Measurements from ENCODE around the gene SLC17A1.

The SLC17A1 gene

GRCh38 chr6:25801436-25801835 is 30.4 kb downstream of the SLC17A1 start:
- Mint-ChIP-seq H3K36me3 (ENCODE audit: low read depth) (no peaks in the 10 kb centered on the region), H3K9me3 (peaks cover 8% of the 10 kb centered on the region), H3K27ac (no peak overlapping the region), H3K27me3 (ENCODE audit: low read depth, poor library complexity) (peaks cover 11% of the 10 kb centered on the region), H3K4me3 (no peak overlapping the region), H3K4me1 (no peaks in the 10 kb centered on the region)
- TF ChIP-seq CTCF (IDR thresholded peaks at IDR 0.05): no peak
- no peak for DNase-seq

- Mint-ChIP-seq H3K27me3 (ENCODE audit: low read depth, poor library complexity) (peaks cover 3% of the 10 kb centered on the region), H3K4me3 (no peak overlapping the region), H3K4me1 (no peaks in the 10 kb centered on the region), H3K9me3 (no peaks in the 10 kb centered on the region), H3K27ac (no peak overlapping the region), H3K36me3 (ENCODE audit: low read depth) (no peaks in the 10 kb centered on the region)
- no peak for TF ChIP-seq CTCF (IDR thresholded peaks at IDR 0.05)
- no peak for DNase-seq
Observed at GRCh38 chr6:25794784-25795183, 37.1 kb downstream of the SLC17A1 start.

GRCh38 chr6:25793970-25794369 is 37.9 kb downstream of the SLC17A1 start:
- DNase-seq: no peak
- Mint-ChIP-seq H3K4me3 (no peak overlapping the region), H3K4me1 (no peaks in the 10 kb centered on the region), H3K27ac (no peak overlapping the region), H3K27me3 (ENCODE audit: low read depth, poor library complexity) (peaks cover 3% of the 10 kb centered on the region), H3K36me3 (ENCODE audit: low read depth) (no peaks in the 10 kb centered on the region), H3K9me3 (no peaks in the 10 kb centered on the region)
- no peak for TF ChIP-seq CTCF (IDR thresholded peaks at IDR 0.05)

- Mint-ChIP-seq H3K9me3 (no peaks in the 10 kb centered on the region), H3K27ac (no peak overlapping the region), H3K4me3 (no peak overlapping the region), H3K36me3 (ENCODE audit: low read depth) (no peaks in the 10 kb centered on the region), H3K4me1 (no peaks in the 10 kb centered on the region), H3K27me3 (ENCODE audit: low read depth, poor library complexity) (peaks cover 3% of the 10 kb centered on the region)
- DNase-seq: no peak
- no peak for TF ChIP-seq CTCF (IDR thresholded peaks at IDR 0.05)
Observed at GRCh38 chr6:25792016-25792415, 39.8 kb downstream of the SLC17A1 start.

GRCh38 chr6:25789475-25789874 is 42.4 kb downstream of the SLC17A1 start:
- H3K9me3 Mint-ChIP-seq: no peaks in the 10 kb centered on the region
- TF ChIP-seq CTCF (IDR thresholded peaks at IDR 0.05): no peak
- H3K36me3 Mint-ChIP-seq (ENCODE audit: low read depth): no peaks in the 10 kb centered on the region
- no peaks in the 10 kb centered on the region for H3K4me1 Mint-ChIP-seq
- no peaks in the 10 kb centered on the region for H3K27me3 Mint-ChIP-seq (ENCODE audit: low read depth, poor library complexity)
- no peak for DNase-seq
- H3K4me3 Mint-ChIP-seq: no peak overlapping the region
- H3K27ac Mint-ChIP-seq: no peak overlapping the region

- H3K36me3 Mint-ChIP-seq (ENCODE audit: low read depth): no peaks in the 10 kb centered on the region
- DNase-seq: peak; percentile 28
- peak; percentile 17 for TF ChIP-seq CTCF (IDR thresholded peaks at IDR 0.05)
- no peaks in the 10 kb centered on the region for H3K9me3 Mint-ChIP-seq
- no peak overlapping the region for H3K27ac Mint-ChIP-seq
- H3K4me3 Mint-ChIP-seq: no peak overlapping the region
- no peaks in the 10 kb centered on the region for H3K27me3 Mint-ChIP-seq (ENCODE audit: low read depth, poor library complexity)
- no peaks in the 10 kb centered on the region for H3K4me1 Mint-ChIP-seq
Observed at GRCh38 chr6:25788305-25788922, 43.4 kb downstream of the SLC17A1 start.
